ENCODE data around the gene CABLES2. TPM values are rescaled to one million over a fixed set of nuclear protein-coding genes. Genes with fewer than 3 reads are reported as not detected.

The CABLES2 gene
- total and polyA plus RNA-seq, 4 experiments from 2014 or later, result 0.45 to 7.5 (median 3.8) TPM

DNA sequence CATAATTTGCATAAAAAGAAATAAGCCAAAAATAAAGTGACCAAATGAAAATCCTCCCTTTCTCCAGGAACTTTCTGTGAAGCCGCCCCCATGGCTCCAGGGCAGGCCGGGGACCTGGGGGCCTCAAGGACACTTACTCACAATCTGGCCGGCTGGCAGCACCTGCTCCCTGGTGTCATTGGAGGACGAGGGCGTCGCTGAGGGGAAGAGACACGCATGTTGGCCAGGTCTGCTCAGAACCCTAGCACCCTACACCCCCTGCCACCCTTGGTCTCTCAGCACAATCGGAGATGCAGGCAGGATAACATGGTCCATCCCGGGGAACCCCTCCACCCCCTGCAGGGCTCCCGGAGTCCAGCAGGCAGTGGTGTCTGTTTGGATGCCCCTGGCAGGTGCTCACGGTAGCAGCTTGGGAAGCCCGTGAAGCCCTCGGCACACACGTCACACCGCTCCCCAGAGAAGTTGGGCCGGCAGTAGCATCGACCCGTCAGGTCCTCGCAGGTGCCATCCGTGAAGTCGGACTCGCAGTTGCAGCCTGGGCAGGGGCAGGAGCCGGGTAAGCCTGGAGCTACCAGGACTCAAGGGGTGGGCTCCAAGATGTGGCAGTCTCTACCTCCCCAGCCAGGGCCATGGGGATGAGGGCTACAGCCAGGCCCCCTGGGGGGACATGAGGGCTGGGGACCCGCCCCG lies 61.3 kb downstream of the CABLES2 start:
- H3K27me3 ChIP-seq (ENCODE audit: insufficient read depth, low read length), result no peaks in the 10 kb centered on the region
- H3K36me3 Mint-ChIP-seq, result no peaks in the 10 kb centered on the region
- intact Hi-C loops (cut with micrococcal nuclease), result no loop called here
- no peak overlapping the region for H3K27ac Mint-ChIP-seq
- H3K9me3 Mint-ChIP-seq, result peaks cover 0 to 10% (median 6%) of the 10 kb centered on the region in 8 donors
- H3K36me3 ChIP-seq (ENCODE audit: insufficient read depth, low read length), result no peaks in the 10 kb centered on the region
- H3K27ac ChIP-seq (ENCODE audit: low read depth, low read length), result no peak overlapping the region
- H3K4me3 ChIP-seq (ENCODE audit: low read length in 2 of 2), result no peak overlapping the region
- H3K27me3 Mint-ChIP-seq, result peaks cover 0 to 1% of the 10 kb centered on the region in 2 donors
- ChIA-PET CTCF (ENCODE audit: partially characterized antibody) (no interaction called here), POLR2A (ENCODE audit: partially characterized antibody) (no interaction called here)
- no peaks in the 10 kb centered on the region for H3K9me3 ChIP-seq (ENCODE audit: control insufficient read depth in 1 of 2, low read length in 2 of 2)
- H3K4me1 Mint-ChIP-seq, result peaks cover 0 to 3% (median 1%) of the 10 kb centered on the region in 4 donors
- DNase-seq, result peak in 1 of 5 donors; percentile 16
- no peaks in the 10 kb centered on the region for H3K4me1 ChIP-seq (ENCODE audit: insufficient read depth, low read length)
- H3K4me3 Mint-ChIP-seq, result no peak overlapping the region

DNA sequence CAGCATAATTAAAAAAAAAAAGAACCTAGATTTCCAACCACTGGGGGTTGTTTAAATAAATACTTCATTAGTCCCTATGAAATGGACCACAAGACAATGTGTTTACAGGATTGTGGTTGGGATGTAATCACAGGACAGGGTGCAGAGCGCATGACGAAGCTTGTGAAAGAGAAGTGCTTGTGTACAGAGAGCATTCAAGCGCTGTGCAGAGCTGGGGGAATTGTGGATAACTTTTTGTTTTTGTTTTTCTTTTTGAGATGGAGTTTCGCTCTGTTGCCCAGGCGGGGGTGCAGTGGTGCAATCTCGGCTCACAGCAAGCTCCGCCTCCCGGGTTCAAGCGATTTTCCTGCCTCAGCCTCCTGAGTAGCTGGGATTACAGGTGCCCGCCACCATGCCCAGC lies 62.3 kb downstream of the CABLES2 start:
- intact Hi-C loops (cut with micrococcal nuclease), result no loop called here
- no peak overlapping the region for H3K27ac ChIP-seq (ENCODE audit: low read depth, low read length)
- H3K27ac Mint-ChIP-seq, result no peak overlapping the region
- H3K9me3 Mint-ChIP-seq, result peaks cover 0 to 10% (median 6%) of the 10 kb centered on the region in 8 donors
- no peak overlapping the region for H3K4me3 Mint-ChIP-seq
- H3K36me3 Mint-ChIP-seq, result no peaks in the 10 kb centered on the region
- POLR2A ChIA-PET (ENCODE audit: partially characterized antibody), result no interaction called here
- peaks cover 3 to 4% of the 10 kb centered on the region in 2 donors for H3K27me3 Mint-ChIP-seq
- H3K36me3 ChIP-seq (ENCODE audit: insufficient read depth, low read length), result no peaks in the 10 kb centered on the region
- CTCF ChIA-PET (ENCODE audit: partially characterized antibody), result no interaction called here
- peaks cover 0 to 3% (median 1%) of the 10 kb centered on the region in 4 donors for H3K4me1 Mint-ChIP-seq
- no peaks in the 10 kb centered on the region for H3K27me3 ChIP-seq (ENCODE audit: insufficient read depth, low read length)
- DNase-seq, result no peak
- no peak overlapping the region for H3K4me3 ChIP-seq (ENCODE audit: low read length in 2 of 2)
- no peaks in the 10 kb centered on the region for H3K9me3 ChIP-seq (ENCODE audit: control insufficient read depth in 1 of 2, low read length in 2 of 2)
- no peaks in the 10 kb centered on the region for H3K4me1 ChIP-seq (ENCODE audit: insufficient read depth, low read length)

GRCh38 chr20:62344092-62344491 lies 63.0 kb downstream of the CABLES2 start:
- H3K27ac Mint-ChIP-seq, result no peak overlapping the region
- no peak overlapping the region for H3K4me3 ChIP-seq (ENCODE audit: low read length in 2 of 2)
- no peak overlapping the region for H3K27ac ChIP-seq (ENCODE audit: low read depth, low read length)
- intact Hi-C loops (cut with micrococcal nuclease), result no loop called here
- no peaks in the 10 kb centered on the region for H3K27me3 ChIP-seq (ENCODE audit: insufficient read depth, low read length)
- H3K4me1 ChIP-seq (ENCODE audit: insufficient read depth, low read length), result no peaks in the 10 kb centered on the region
- ChIA-PET POLR2A (ENCODE audit: partially characterized antibody) (no interaction called here), CTCF (ENCODE audit: partially characterized antibody) (no interaction called here)
- peaks cover 0 to 2% (median under 1%) of the 10 kb centered on the region in 4 donors for H3K4me1 Mint-ChIP-seq
- peaks cover 7 to 8% of the 10 kb centered on the region in 2 donors for H3K27me3 Mint-ChIP-seq
- H3K36me3 ChIP-seq (ENCODE audit: insufficient read depth, low read length), result no peaks in the 10 kb centered on the region
- H3K9me3 ChIP-seq (ENCODE audit: control insufficient read depth in 1 of 2, low read length in 2 of 2), result no peaks in the 10 kb centered on the region
- no peaks in the 10 kb centered on the region for H3K36me3 Mint-ChIP-seq
- H3K4me3 Mint-ChIP-seq, result no peak overlapping the region
- peaks cover 0 to 10% (median 6%) of the 10 kb centered on the region in 8 donors for H3K9me3 Mint-ChIP-seq
- no peak for DNase-seq

GRCh38 chr20:62342910-62343309 lies 64.2 kb downstream of the CABLES2 start:
- ChIA-PET CTCF (ENCODE audit: partially characterized antibody) (no interaction called here), POLR2A (ENCODE audit: partially characterized antibody) (no interaction called here)

DNA sequence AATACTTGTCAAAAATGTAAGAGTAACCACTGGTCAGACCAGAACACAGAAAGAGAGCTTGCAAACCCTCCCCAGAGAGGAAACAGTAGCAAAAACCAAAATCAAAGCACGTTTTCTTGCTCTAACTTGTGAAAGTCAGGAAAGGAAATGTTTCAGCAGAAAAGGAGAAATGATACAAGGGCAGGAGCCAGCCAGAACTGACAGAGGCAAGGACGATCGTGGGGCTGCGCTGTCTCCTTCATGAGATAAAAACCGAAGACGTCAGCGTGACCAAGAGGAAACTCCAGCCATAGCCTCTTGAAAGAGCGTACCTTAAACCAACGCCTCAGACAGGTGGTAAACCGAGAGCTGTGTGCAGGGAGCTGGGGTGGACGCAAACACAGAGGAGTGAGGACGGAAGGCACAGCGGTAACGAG lies 67.4 kb downstream of the CABLES2 start:
- intact Hi-C loops (cut with micrococcal nuclease), result no loop called here
- Mint-ChIP-seq H3K36me3 (no peaks in the 10 kb centered on the region), H3K27ac (no peak overlapping the region), H3K4me3 (no peak overlapping the region), H3K9me3 (no peaks in the 10 kb centered on the region), H3K4me1 (peaks cover 0 to 5% (median 0%) of the 10 kb centered on the region in 4 donors), H3K27me3 (peaks cover 9 to 11% of the 10 kb centered on the region in 2 donors)
- no peaks in the 10 kb centered on the region for H3K4me1 ChIP-seq (ENCODE audit: insufficient read depth, low read length)
- H3K27ac ChIP-seq (ENCODE audit: low read depth, low read length), result no peak overlapping the region
- no peaks in the 10 kb centered on the region for H3K36me3 ChIP-seq (ENCODE audit: insufficient read depth, low read length)
- CTCF ChIA-PET (ENCODE audit: partially characterized antibody), result no interaction called here
- H3K9me3 ChIP-seq (ENCODE audit: control insufficient read depth in 1 of 2, low read length in 2 of 2), result no peaks in the 10 kb centered on the region
- no peaks in the 10 kb centered on the region for H3K27me3 ChIP-seq (ENCODE audit: insufficient read depth, low read length)
- no peak overlapping the region for H3K4me3 ChIP-seq (ENCODE audit: low read length in 2 of 2)
- DNase-seq, result peak in 1 of 5 donors; percentile 4
- POLR2A ChIA-PET (ENCODE audit: partially characterized antibody), result no interaction called here

More at GRCh38 chr20:62342910-62343309, 64.2 kb downstream of the CABLES2 start:
- Mint-ChIP-seq H3K27me3 (peaks cover 7 to 8% of the 10 kb centered on the region in 2 donors), H3K27ac (no peak overlapping the region), H3K36me3 (no peaks in the 10 kb centered on the region), H3K9me3 (peaks cover 0 to 1% (median 0%) of the 10 kb centered on the region in 8 donors), H3K4me3 (no peak overlapping the region), H3K4me1 (peaks cover 0 to 1% (median 0%) of the 10 kb centered on the region in 4 donors)
- H3K36me3 ChIP-seq (ENCODE audit: insufficient read depth, low read length), result no peaks in the 10 kb centered on the region
- no peaks in the 10 kb centered on the region for H3K4me1 ChIP-seq (ENCODE audit: insufficient read depth, low read length)
- no peak overlapping the region for H3K27ac ChIP-seq (ENCODE audit: low read depth, low read length)
- no peaks in the 10 kb centered on the region for H3K9me3 ChIP-seq (ENCODE audit: control insufficient read depth in 1 of 2, low read length in 2 of 2)
- intact Hi-C loops (cut with micrococcal nuclease), result no loop called here
- H3K27me3 ChIP-seq (ENCODE audit: insufficient read depth, low read length), result no peaks in the 10 kb centered on the region
- no peak overlapping the region for H3K4me3 ChIP-seq (ENCODE audit: low read length in 2 of 2)
- DNase-seq, result no peak

Other genes with a start within 250 kb of the CABLES2 start
- 10 to 100 TPM; 48.5 to 50.7 TPM for gene MTG2, start 224.3 kb downstream of the CABLES2 start, total RNA-seq
- gene MTG2, start 224.3 kb downstream of the CABLES2 start, polyA plus RNA-seq, result 10 to 100 TPM; 15.9 to 23.9 TPM
- gene HRH3, start 187.0 kb downstream of the CABLES2 start, total RNA-seq, result not detected
- not detected for gene HRH3, start 187.0 kb downstream of the CABLES2 start, polyA plus RNA-seq
- 10 to 100 TPM; 76.2 to 84.4 TPM for gene OSBPL2, start 168.8 kb downstream of the CABLES2 start, total RNA-seq
- 10 to 100 TPM; 14.8 to 22.0 TPM for gene OSBPL2, start 168.8 kb downstream of the CABLES2 start, polyA plus RNA-seq
- gene ADRM1, start 104.3 kb downstream of the CABLES2 start, total RNA-seq, result 10 to 100 TPM; 59.4 to 62.2 TPM
- 100 to 1,000 TPM in 1 of 2 donors, 10 to 100 TPM in 1; 95.8 to 102 TPM for gene ADRM1, start 104.3 kb downstream of the CABLES2 start, polyA plus RNA-seq
- under 1 TPM in 1 of 2 experiments, not detected in 1; 0.49 TPM for gene LAMA5, start 40.0 kb downstream of the CABLES2 start, total RNA-seq
- not detected for gene LAMA5, start 40.0 kb downstream of the CABLES2 start, polyA plus RNA-seq
- 1,000 to 10,000 TPM; 3,142 to 3,368 TPM for gene RPS21, start 20.2 kb downstream of the CABLES2 start, total RNA-seq
- 1,000 to 10,000 TPM; 1,968 to 2,753 TPM for gene RPS21, start 20.2 kb downstream of the CABLES2 start, polyA plus RNA-seq
- not detected for gene RBBP8NL, start 20.3 kb upstream of the CABLES2 start, total RNA-seq
- gene RBBP8NL, start 20.3 kb upstream of the CABLES2 start, polyA plus RNA-seq, result not detected
- gene GATA5, start 68.7 kb upstream of the CABLES2 start, total RNA-seq, result not detected
- not detected for gene GATA5, start 68.7 kb upstream of the CABLES2 start, polyA plus RNA-seq
- under 1 TPM; 0.97 to 0.99 TPM for gene SLCO4A1, start 235.2 kb upstream of the CABLES2 start, total RNA-seq
- under 1 TPM in 1 of 2 donors, not detected in 1; 0.49 TPM for gene SLCO4A1, start 235.2 kb upstream of the CABLES2 start, polyA plus RNA-seq

Data from CD4-positive, alpha-beta memory T cell (primary cell).